NCI-H82 treated with DMSO at 0.1 percent for 48 hours (cell line): Measurements from ENCODE around the gene SUPV3L1.
"Not testable (repeated sequence)": the region's sequence is repeated elsewhere in the genome, so short reads cannot be mapped to it uniquely, and the experiment has no call there.

ENCODE experiments used
- DNase-seq: peaks from one replicate; lab custom pipeline; 2025; ENCODE audit not compliant: unreplicated experiment; lab: John Stamatoyannopoulos, UW

Gene SUPV3L1

GRCh38 chr10:69179743-69180524, at the start of gene SUPV3L1:
TSS of gene SUPV3L1 (plus strand) at chr10:69180234. CDS start at chr10:69180292, 58 bp downstream.
- peak; percentile 93 for DNase-seq

DNA sequence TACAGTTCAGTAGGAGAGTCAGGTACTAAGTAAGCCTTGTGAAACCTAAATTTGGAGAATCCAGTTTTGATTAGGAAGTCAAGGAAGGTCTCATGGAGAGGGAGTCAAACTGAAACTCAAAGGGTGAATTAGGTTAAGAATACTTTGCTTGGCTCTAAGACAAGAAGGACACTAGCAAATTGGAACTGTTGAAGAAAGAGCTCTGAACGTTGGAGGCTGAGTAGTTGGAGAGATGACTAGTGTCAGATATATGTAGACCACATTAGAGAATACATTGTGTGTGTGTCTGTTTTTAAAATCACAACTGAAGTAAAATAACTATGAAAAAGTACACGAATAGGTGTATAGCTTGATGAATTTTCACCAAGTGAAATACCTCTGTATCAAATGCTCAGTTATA, 49.8 kb upstream of the SUPV3L1 start:
- no peak for DNase-seq

DNA sequence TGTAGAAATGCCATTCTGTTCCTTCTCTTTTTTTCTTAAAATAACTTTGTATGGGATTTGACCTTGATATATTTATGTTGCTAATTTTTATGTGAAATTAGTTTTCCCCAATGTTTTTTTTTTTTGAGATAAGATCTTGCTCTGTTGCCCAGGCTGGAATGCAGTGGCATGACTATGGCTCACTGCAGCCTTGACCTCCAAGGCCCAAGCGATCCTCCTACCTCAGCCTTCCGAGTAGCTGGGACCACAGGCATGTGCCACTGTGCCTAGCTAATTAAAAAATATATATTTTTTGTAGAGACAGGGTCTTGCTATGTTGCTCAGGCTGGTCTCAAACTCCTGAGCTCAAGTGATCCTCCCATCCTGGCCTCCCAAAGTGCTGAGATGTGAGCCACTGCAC, 40.1 kb upstream of the SUPV3L1 start:
- DNase-seq, result no peak

DNA sequence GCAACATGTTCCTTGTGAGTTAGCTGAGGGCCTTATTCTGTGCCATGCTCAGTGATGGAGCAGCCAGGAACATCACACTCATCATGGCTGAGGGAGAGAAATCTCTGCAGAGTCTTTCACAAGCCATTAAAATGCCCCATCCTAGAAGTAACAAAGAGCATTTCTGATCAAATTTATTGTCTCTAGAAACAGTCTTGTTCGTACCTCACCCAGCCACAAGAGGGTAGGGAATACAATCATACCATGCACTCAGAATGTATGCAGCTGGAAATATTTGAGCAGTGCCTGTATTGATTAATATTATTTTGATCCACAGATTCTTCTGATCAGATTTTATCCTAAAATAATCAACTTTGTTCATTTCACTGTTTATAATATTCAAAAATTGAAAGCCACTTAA, 38.7 kb upstream of the SUPV3L1 start:
- DNase-seq, result no peak

- DNase-seq, result not testable (repeated sequence)
Measured at GRCh38 chr10:69142074-69142473, 38.0 kb upstream of the SUPV3L1 start.

- DNase-seq, result no peak
Measured at GRCh38 chr10:69142983-69143382, 37.1 kb upstream of the SUPV3L1 start.

GRCh38 chr10:69145329-69145728, 34.7 kb upstream of the SUPV3L1 start:
- DNase-seq, result no peak

DNA sequence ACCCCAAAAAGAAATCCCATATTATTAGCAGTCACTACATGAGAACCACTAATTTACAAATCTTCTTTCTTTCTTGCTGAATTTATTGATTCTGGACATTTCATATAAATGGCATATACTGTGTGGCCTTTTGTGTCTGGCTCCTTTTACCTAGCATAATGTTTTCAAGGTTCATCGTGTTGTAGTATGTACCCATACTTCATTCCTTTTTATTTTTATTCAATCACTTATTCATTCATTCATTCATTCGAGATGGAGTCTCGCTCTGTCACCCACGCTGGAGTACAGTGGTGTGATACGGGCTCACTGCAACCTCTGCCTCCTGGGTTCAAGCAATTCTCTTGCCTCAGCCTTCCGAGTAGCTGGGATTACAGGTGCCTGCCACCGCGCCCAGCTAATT, 34.2 kb upstream of the SUPV3L1 start:
- no peak for DNase-seq

- DNase-seq, result no peak
Measured at GRCh38 chr10:69146759-69147158, 33.3 kb upstream of the SUPV3L1 start.

DNA sequence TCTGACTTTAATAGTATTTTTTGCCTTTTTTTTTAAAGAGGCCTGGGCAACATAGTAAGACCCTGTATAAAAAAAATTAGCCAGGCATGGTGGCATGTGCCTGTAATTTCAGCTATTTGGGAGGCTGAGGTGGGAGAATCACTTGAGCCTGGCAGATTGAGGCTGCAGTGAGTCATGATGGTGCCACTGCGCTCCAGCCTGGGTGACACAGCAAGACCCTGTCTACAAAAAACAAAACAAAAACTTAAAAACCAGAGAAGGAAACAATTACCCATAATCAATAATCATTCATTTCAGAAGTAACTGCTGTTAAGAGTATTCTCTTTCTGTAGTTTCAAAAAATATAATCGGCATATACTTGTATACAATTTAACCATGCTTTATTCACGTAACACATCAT, 28.1 kb upstream of the SUPV3L1 start:
- DNase-seq, result no peak

GRCh38 chr10:69153227-69153626, 26.8 kb upstream of the SUPV3L1 start:
- DNase-seq, result no peak

DNA sequence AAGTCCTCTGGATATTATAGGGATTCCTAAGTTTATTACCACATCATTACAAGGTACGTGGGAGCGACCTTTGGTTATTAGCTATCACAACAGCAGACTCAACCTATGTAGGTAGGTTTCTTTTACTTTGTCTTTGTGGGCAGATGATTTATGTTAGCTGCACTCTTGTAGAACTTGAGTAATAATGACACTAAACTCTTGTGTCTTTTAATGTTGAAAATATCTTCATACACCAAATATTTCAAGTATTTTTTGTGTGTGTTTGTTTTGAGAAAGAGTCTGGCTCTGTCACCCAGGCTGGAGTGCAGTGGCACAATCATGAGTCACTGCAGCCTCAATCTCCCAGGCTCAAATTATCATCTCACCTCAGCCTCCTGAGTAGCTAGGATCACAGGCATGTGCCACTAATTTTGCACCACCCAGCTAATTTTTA, 19.2 kb upstream of the SUPV3L1 start:
- DNase-seq, result no peak

- DNase-seq, result no peak
Measured at GRCh38 chr10:69168493-69168892, 11.5 kb upstream of the SUPV3L1 start.

- DNase-seq, result no peak
Measured at GRCh38 chr10:69172241-69172982, 7.6 kb upstream of the SUPV3L1 start.

DNA sequence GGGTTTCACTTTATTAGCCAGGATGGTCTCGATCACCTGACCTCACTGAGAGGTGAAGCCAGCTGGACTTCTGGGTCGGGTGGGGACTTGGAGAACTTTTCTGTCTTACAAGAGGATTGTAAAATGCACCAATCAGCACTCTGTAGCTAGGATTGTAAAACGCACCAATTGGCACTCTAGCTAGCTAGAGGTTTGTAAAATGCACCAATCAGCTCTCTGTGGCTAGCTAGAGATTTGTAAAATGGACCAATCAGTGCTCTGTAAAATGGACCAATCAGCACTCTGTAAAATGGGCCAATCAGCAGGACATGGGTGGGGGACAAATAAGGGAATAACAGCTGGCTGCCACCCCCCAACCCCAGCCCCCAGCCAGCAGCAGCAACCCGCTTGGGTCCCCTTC, 4.7 kb upstream of the SUPV3L1 start:
- not testable (repeated sequence) for DNase-seq

DNA sequence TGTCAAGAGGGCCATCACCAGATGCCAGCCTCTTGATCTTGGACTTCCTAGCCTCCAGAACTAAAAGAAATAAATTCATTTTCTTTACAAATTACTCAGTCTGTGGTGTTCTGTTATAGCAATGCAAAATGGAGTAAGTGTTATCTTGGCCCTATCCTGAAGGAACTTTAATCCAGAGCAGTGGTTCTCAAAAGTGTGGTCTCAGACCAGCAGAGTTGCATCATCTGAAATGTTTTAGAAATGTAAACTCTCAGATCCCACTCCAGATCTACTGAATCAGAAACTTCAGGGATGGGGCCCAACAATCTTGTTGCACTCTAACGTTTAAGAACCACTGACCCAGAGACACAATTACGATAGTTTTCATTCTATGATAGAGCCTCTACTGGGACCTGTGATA, 3.2 kb upstream of the SUPV3L1 start:
- no peak for DNase-seq

GRCh38 chr10:69179089-69179742, 818 bp upstream of the SUPV3L1 start:
- no peak for DNase-seq

GRCh38 chr10:69180525-69181204, 631 bp downstream of the SUPV3L1 start:
- DNase-seq, result no peak

DNA sequence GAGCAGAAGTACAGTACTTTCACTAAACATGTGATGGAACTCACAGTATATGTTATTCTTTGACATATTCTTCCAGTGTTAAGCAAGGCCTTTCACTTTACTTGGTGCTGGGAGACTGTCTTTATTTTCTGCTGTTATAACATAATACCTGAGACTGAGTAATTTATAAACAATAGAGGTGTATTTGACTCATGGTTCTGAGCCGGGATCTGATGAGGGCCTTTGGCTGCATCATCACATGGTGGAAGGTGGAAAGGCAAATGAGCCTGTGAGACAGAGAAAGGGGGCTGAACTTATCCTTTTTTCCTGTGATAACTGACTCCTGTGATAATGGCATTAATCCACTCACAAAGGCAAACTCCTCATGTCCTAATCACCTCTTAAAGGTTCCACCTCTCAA, 1.4 kb downstream of the SUPV3L1 start:
- DNase-seq, result no peak

- no peak for DNase-seq
Measured at GRCh38 chr10:69182005-69182404, 2.0 kb downstream of the SUPV3L1 start.

DNA sequence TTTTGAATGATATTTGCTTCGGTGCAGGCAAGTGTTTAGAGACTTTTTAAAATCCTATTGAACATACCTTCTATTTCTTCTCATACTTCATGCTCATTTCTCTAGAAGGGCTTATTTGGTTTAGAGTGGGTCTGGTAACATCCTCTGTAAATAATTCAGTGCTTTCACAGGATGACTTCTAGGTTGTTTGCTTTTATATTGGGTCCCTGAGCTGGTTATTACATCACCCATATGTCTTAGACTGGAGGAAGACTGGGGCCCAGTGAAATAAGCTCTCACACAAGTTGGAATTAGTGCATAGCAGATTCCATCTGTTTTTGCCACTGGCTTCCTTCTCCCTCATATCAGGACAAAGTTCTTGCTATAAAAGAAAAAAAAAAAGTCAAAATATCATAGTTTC, 6.5 kb downstream of the SUPV3L1 start:
- DNase-seq, result no peak
